SU-DHL-6 (cell line): ENCODE results near the gene PXN.

ENCODE experiments used
- H2AFZ ChIP-seq: fragments of 200-600 bp; sonication (generic); 2 replicates; pipeline ENCODE4 v1.6.1; 2014; ENCODE audit warnings: low read depth, mild to moderate bottlenecking, moderate library complexity, mixed read lengths, antibody characterized with exemption, low read length; ENCODE audit not compliant: severe bottlenecking
- H3F3A ChIP-seq: fragments of 200-600 bp; shearing (Covaris generic); 2 replicates; pipeline ENCODE4 v1.6.0; 2016; ENCODE audit warnings: antibody characterized with exemption, mild to moderate bottlenecking; ENCODE audit not compliant: insufficient read depth
- H3K27ac ChIP-seq: fragments of 200-600 bp; sonication (generic); 2 replicates; pipeline ENCODE4 v1.5.1; 2016; ENCODE audit warnings: low read depth, mild to moderate bottlenecking, low read length, moderate library complexity, mixed read lengths
- H3K27me3 ChIP-seq: fragments of 200-600 bp; sonication (generic), shearing (Covaris generic); 2 replicates; pipeline ENCODE4 v1.6.0; 2014; ENCODE audit warnings: mild to moderate bottlenecking, low read length
- H3K36me3 ChIP-seq: fragments of 200-600 bp; sonication (generic); 2 replicates; pipeline ENCODE4 v1.6.1; 2014; ENCODE audit warnings: mild to moderate bottlenecking, low read length, mixed read lengths
- H3K4me2 ChIP-seq: fragments of 300-600, 200-600 bp; shearing (Covaris generic), sonication (generic); 2 replicates; pipeline ENCODE4 v1.6.0; 2014; ENCODE audit warnings: low read length, low read depth, mild to moderate bottlenecking; ENCODE audit not compliant: poor library complexity, severe bottlenecking
- H3K4me3 ChIP-seq: fragments of 200-600 bp; sonication (generic); 2 replicates; pipeline ENCODE4 v1.5.1; 2014; ENCODE audit warnings: antibody characterized with exemption, low read length, mild to moderate bottlenecking, mixed read lengths; ENCODE audit not compliant: insufficient read depth, poor library complexity, severe bottlenecking
- H3K79me2 ChIP-seq: fragments of 200-600 bp; sonication (generic); 2 replicates; pipeline ENCODE4 v1.6.1; 2014; ENCODE audit warnings: mild to moderate bottlenecking, low read length, moderate library complexity; ENCODE audit not compliant: insufficient read depth
- H3K9ac ChIP-seq: fragments of 200-600 bp; sonication (generic); 2 replicates; pipeline ENCODE4 v1.7.0; 2014; ENCODE audit warnings: mild to moderate bottlenecking, low read length
- H3K9me2 ChIP-seq: fragments of 200-600 bp; sonication (generic); replicated peaks from 2 replicates; pipeline ENCODE4 v1.6.1; 2014; ENCODE audit warnings: low read length; ENCODE audit not compliant: insufficient read depth
- H3K9me3 ChIP-seq: fragments of 200-600 bp; sonication (generic); 2 replicates; pipeline ENCODE4 v1.6.1; 2014; ENCODE audit warnings: low read length, mixed read lengths; ENCODE audit not compliant: insufficient read depth
- H4K20me1 ChIP-seq: fragments of 200-600 bp; sonication (generic); 2 replicates; pipeline ENCODE4 v1.6.1; 2014; ENCODE audit warnings: low read depth, mild to moderate bottlenecking, antibody characterized with exemption, low read length, moderate library complexity, mixed read lengths
- EZH2phosphoT487 ChIP-seq: fragments of 200-600 bp; sonication (generic), shearing (Covaris generic); conservative IDR thresholded peaks from 2 replicates; pipeline ENCODE4 v1.6.1; 2018; ENCODE audit warnings: mild to moderate bottlenecking, antibody characterized with exemption, low read length, moderate library complexity, mixed read lengths
- TF ChIP-seq, protein P1 (sequence below): fragments of 200-600 bp; sonication (generic); IDR thresholded peaks from one replicate; pipeline ENCODE4 v1.5.1; 2017; ENCODE audit warnings: antibody characterized with exemption, mild to moderate bottlenecking, low read length, moderate library complexity; ENCODE audit not compliant: insufficient read depth, poor library complexity, severe bottlenecking

PXN gene

DNA sequence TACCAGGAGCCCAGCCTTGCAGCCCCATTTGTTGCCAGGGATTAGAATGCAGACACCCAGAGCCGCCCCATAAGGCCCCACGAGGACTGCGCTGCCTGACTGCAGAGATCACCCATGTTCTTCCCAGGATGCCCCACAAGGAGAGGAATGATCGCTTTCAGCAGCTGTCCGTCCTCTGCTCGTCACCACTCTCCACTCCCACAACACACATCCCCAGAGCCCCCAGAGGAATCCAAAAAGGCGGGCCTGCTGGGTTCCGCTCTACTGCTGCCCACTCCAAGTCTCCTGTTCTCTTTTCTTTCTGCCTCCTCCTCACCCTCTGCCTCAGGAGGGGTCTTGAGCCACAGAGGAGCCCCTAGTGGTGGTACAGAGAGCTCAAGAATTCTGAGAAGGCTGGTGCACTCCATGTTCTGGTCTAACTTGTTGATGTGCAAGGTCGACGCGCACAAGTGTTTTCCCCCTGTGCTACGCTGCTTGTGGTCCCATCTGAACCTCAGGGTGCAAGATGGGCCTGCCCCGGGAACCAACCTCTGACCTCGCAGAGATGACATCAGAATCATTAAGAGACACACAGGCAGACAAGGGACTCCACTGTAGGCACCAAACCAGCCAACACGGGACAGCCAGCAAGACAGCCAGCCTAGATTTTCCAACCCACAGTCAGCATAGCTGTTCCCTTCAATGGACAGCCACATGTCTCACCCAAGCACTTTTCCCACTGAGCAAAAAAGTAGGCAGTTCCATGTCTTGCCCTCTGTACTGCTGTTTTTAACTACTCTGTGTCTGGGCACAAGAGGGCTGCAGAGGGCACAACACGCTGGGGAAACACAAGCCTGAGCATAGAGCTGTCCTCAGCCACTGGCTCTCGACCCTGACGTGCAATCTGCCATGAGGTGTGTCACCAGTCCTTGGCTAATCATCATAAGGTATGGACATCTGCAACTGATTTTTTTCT lies 29.9 kb downstream of the PXN start:
- no peaks in the 10 kb centered on the region for H3K27me3 ChIP-seq
- H3K9me3 ChIP-seq, result no peaks in the 10 kb centered on the region
- no peak overlapping the region for H3K9ac ChIP-seq
- H3K4me2 ChIP-seq, result no peak overlapping the region
- no peak for TF ChIP-seq EZH2phosphoT487
- TF ChIP-seq, protein P1, sequence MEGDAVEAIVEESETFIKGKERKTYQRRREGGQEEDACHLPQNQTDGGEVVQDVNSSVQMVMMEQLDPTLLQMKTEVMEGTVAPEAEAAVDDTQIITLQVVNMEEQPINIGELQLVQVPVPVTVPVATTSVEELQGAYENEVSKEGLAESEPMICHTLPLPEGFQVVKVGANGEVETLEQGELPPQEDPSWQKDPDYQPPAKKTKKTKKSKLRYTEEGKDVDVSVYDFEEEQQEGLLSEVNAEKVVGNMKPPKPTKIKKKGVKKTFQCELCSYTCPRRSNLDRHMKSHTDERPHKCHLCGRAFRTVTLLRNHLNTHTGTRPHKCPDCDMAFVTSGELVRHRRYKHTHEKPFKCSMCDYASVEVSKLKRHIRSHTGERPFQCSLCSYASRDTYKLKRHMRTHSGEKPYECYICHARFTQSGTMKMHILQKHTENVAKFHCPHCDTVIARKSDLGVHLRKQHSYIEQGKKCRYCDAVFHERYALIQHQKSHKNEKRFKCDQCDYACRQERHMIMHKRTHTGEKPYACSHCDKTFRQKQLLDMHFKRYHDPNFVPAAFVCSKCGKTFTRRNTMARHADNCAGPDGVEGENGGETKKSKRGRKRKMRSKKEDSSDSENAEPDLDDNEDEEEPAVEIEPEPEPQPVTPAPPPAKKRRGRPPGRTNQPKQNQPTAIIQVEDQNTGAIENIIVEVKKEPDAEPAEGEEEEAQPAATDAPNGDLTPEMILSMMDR, result no peak
- H3K4me3 ChIP-seq, result no peak overlapping the region
- H3K27ac ChIP-seq, result no peak overlapping the region
- H2AFZ ChIP-seq, result no peak overlapping the region
- H3K79me2 ChIP-seq, result no peaks in the 10 kb centered on the region
- H3F3A ChIP-seq, result no peaks in the 10 kb centered on the region
- no peaks in the 10 kb centered on the region for H3K36me3 ChIP-seq
- H4K20me1 ChIP-seq, result no peaks in the 10 kb centered on the region
- no peaks in the 10 kb centered on the region for H3K9me2 ChIP-seq

DNA sequence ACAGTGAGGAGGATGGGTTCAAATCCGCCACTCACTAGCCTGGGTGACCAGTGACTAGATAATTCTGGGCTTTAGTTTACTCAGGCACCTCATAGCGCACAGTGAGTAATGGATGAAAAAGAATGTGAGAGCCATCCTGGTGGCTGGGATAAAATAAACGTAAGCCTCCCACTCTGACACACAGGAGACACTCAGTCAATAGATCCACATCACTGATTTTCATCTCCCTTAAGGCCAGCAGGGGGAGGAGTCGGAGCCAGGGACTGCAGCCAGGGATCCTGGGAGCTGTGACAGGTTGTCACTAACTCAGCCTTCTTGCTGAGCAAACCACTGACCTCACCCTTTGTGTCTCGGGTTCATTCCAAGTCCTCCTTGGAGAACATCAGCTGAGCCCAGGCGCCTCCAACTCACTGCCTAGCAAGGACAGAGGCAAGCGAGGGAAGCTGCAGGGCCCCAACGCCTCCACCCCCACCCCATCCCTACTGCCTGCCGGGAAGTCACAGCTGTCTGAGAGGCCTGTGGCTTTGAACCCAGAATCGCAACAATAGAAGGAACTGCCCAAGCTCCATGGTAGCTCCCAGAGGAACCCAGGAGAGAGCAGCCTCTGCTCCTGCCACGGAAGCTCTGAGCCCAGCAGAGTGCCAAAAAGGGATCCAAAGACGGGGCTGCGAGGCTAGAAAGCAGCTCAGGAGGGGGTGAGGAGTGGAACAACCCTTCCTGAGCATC lies 30.7 kb downstream of the PXN start:
- Histone ChIP-seq H3K27me3 (no peaks in the 10 kb centered on the region), H2AFZ (no peak overlapping the region), H3K9ac (no peak overlapping the region), H3K4me3 (no peak overlapping the region), H3K36me3 (no peaks in the 10 kb centered on the region), H3K79me2 (no peaks in the 10 kb centered on the region), H4K20me1 (no peaks in the 10 kb centered on the region), H3F3A (no peaks in the 10 kb centered on the region), H3K4me2 (no peak overlapping the region), H3K9me2 (no peaks in the 10 kb centered on the region), H3K9me3 (no peaks in the 10 kb centered on the region), H3K27ac (no peak overlapping the region)
- no peak for TF ChIP-seq EZH2phosphoT487
- TF ChIP-seq, protein P1, result no peak

DNA sequence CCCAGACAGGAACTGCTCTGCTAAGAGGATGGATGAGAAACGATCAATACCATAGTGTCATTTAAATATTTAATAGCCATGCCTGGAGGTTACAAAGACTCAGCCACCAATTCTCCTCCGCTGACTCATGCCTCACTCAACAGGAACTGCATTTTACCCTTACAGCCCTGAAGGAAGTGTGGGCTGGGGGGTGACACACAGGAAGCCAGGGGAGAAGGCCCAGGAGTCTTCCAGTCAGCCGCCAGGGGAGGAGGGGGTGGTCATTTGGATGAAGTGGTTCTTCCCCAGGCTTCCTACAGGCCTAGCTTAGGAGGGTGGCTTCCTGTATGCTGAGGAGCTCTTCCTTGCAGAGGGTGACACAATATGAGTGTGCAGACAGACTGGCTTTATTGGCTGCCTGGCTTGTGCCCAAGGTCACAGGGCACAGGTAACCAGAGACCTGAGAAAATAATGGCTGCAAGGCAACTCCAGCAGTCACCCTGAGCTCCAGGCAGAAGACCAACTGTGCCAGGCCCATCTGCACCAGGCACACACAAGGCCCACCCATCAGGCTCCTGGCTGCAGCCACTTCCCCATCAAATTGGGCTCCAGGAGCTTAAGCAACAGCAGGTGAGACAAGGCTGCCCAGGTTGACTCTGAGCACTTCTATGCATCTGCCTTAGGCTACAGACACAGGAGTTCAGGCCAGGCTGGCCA lies 34.1 kb downstream of the PXN start:
- Histone ChIP-seq H4K20me1 (no peaks in the 10 kb centered on the region), H3F3A (no peaks in the 10 kb centered on the region; the same call in 1 of the 2 replicates), H3K27ac (no peak overlapping the region), H3K36me3 (no peaks in the 10 kb centered on the region), H3K4me3 (no peak overlapping the region), H2AFZ (no peak overlapping the region), H3K9ac (no peak overlapping the region), H3K27me3 (no peaks in the 10 kb centered on the region), H3K9me3 (no peaks in the 10 kb centered on the region), H3K9me2 (no peaks in the 10 kb centered on the region), H3K79me2 (no peaks in the 10 kb centered on the region), H3K4me2 (no peak overlapping the region)
- no peak for TF ChIP-seq EZH2phosphoT487
- TF ChIP-seq, protein P1, result no peak
